HT1080 (cell line): Measurements from ENCODE around the gene PRKCB. TPM values are rescaled to one million over a fixed set of nuclear protein-coding genes. Genes with fewer than 3 reads are reported as not detected.
A peak's percentile ranks its signal among the peaks of the same experiment; 100 is the strongest.

Experiments used
- DNase-seq: peaks from one replicate; pipeline ENCODE4 v3.0.0-alpha.2; 2015; ENCODE audit warnings: low read depth
- polyA plus RNA-seq, 2 experiments: library from polyadenylated mRNA; depleted of rRNA; stranded (reverse); fragments of >200 nt; gene quantifications; 2 replicates each; pipeline ENCODE4 v1.2.3, GENCODE V29; 2015
- total RNA-seq: library from RNA; depleted of rRNA; stranded (reverse); fragments of >200 nt; shearing (Covaris generic); gene quantifications from 2 replicates; pipeline ENCODE4 v1.2.3, GENCODE V29; 2014; rRNA removed

Gene PRKCB
- total RNA-seq, result not detected in 2 replicates
- polyA plus RNA-seq (2015; cell fraction: cytosol; rRNA removed), result not detected in 2 replicates
- not detected in 2 replicates for polyA plus RNA-seq (2015; cell fraction: nucleus; rRNA removed)

GRCh38 chr16:23835390-23836077, at the start of gene PRKCB:
Gene PRKCB (plus strand): TSS chr16:23835983.
- no peak for DNase-seq

- DNase-seq, result no peak
Observed at GRCh38 chr16:23786964-23787561, 48.7 kb upstream of the PRKCB start.

- DNase-seq, result no peak
Observed at GRCh38 chr16:23788685-23789084, 47.1 kb upstream of the PRKCB start.

GRCh38 chr16:23795378-23795777, 40.4 kb upstream of the PRKCB start:
- DNase-seq, result no peak

- no peak for DNase-seq
Observed at GRCh38 chr16:23796941-23797340, 38.8 kb upstream of the PRKCB start.

GRCh38 chr16:23801378-23801777, 34.4 kb upstream of the PRKCB start:
- DNase-seq, result peak; percentile 54

GRCh38 chr16:23802776-23803175, 33.0 kb upstream of the PRKCB start:
- DNase-seq, result no peak

GRCh38 chr16:23803591-23804123, 32.1 kb upstream of the PRKCB start:
- DNase-seq, result peak; percentile 23

GRCh38 chr16:23807028-23807427, 28.8 kb upstream of the PRKCB start:
- no peak for DNase-seq

- DNase-seq, result no peak
Observed at GRCh38 chr16:23821467-23821866, 14.3 kb upstream of the PRKCB start.

GRCh38 chr16:23821875-23822688, 13.7 kb upstream of the PRKCB start:
- DNase-seq, result no peak

- DNase-seq, result no peak
Observed at GRCh38 chr16:23823475-23824384, 12.1 kb upstream of the PRKCB start.

- DNase-seq, result no peak
Observed at GRCh38 chr16:23824909-23825308, 10.9 kb upstream of the PRKCB start.

- no peak for DNase-seq
Observed at GRCh38 chr16:23826528-23827045, 9.2 kb upstream of the PRKCB start.

GRCh38 chr16:23827057-23827456, 8.7 kb upstream of the PRKCB start:
- DNase-seq, result no peak

GRCh38 chr16:23829454-23829853, 6.3 kb upstream of the PRKCB start:
- no peak for DNase-seq

- DNase-seq, result no peak
Observed at GRCh38 chr16:23830276-23830675, 5.5 kb upstream of the PRKCB start.

GRCh38 chr16:23832882-23833281, 2.9 kb upstream of the PRKCB start:
- DNase-seq, result no peak

GRCh38 chr16:23833504-23833903, 2.3 kb upstream of the PRKCB start:
- no peak for DNase-seq

GRCh38 chr16:23833960-23834685, 1.7 kb upstream of the PRKCB start:
- peak; percentile 6 for DNase-seq
